LoVo (cell line): Measurements from ENCODE around the gene BMPR1A.
"Not testable (repeated sequence)": the region's sequence is repeated elsewhere in the genome, so short reads cannot be mapped to it uniquely, and the experiment has no call there.

Experiments
- DNase-seq: peaks from one replicate; pipeline ENCODE4 v3.0.0-alpha.2; 2016; ENCODE audit warnings: low spot score

The BMPR1A gene

DNA sequence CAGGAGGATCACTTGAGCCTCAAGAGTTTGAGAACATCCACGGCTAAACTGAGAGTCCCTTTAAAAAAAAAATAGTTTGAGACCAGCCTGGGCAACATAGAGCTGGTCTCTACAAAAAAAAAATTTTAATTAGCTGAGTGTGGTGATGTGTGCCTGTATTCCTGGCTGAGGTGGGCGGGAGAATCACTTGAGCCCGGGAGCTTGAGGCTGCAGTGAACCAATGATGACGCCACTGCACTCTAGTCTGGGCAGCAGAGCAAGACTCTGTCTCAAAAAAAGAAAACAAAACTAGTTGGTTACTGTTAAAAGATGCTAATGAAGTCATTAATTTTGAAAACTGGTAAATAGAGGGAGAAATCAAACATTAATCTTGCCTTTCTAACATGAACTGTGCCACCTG, 124.6 kb downstream of the BMPR1A start:
- no peak for DNase-seq

GRCh38 chr10:86888585-86889381, 132.4 kb downstream of the BMPR1A start:
- no peak for DNase-seq

GRCh38 chr10:86889997-86890396, 133.6 kb downstream of the BMPR1A start:
- DNase-seq, result no peak

DNA sequence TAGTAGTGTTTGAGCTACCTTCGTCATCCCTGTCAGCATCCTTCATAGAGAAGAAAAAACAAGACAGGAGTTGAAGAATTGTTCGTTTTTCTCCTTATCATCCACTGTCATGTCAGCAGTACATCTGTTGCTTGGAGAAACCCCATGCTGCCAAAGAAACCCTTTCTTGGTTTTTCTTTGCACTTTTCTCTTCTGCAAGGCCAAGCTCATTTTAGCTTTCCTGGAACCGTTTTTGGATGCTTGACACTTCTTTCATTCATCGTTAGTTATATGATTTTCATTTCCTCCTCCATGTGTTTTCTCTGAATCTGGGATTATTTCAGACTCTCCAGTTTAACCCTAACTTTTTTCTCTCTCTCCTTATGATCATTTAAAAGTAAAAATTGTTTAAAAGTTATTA, 142.1 kb downstream of the BMPR1A start:
- no peak for DNase-seq

GRCh38 chr10:86899132-86899531, 142.7 kb downstream of the BMPR1A start:
- no peak for DNase-seq

- peak; percentile 31 for DNase-seq
Measured at GRCh38 chr10:86899670-86900276, 143.4 kb downstream of the BMPR1A start.

DNA sequence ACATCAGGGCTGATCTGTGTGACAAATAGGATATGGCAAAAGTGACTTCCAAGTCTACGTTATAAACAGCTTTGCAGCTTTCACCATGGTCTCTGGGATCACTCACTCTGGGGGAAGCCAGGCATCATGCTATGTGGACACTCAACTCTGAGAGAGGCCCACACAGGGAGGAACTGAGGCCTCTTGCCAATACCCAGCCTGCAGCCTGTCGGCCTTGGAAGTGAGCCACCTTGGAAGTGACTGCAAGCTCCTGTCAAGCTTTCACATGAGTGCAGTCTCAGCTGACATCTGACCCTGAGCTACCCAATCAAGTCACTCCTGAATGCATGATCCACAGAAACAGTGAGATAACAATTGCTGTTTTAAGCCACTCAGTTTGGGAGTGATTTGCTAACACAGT, 144.5 kb downstream of the BMPR1A start:
- DNase-seq, result no peak

GRCh38 chr10:86904600-86904999, 148.2 kb downstream of the BMPR1A start:
- no peak for DNase-seq

- DNase-seq, result no peak
Measured at GRCh38 chr10:86905429-86905828, 149.0 kb downstream of the BMPR1A start.

- DNase-seq, result no peak
Measured at GRCh38 chr10:86914734-86915133, 158.3 kb downstream of the BMPR1A start.

DNA sequence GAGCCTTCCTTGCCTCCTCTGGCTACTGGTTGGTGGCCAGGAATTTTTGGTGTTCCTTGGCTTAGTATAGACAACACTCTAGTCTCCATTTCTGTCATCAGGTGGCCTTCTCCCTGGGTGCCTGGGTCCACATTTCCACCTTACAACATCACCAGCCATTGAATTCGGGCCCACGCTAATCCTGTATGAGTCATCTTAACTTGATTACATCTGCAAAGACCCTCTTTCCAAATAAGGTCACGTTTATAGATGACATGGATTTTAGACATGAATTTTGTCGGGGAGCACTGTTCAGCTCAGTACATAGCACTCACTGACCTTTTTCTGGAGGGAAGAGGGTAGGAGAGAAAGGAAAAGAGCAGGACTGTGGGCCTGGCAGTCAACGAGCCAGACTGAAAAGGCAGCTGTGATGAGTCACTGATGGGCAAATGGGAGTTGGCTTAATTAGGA, 161.6 kb downstream of the BMPR1A start:
- no peak for DNase-seq

DNA sequence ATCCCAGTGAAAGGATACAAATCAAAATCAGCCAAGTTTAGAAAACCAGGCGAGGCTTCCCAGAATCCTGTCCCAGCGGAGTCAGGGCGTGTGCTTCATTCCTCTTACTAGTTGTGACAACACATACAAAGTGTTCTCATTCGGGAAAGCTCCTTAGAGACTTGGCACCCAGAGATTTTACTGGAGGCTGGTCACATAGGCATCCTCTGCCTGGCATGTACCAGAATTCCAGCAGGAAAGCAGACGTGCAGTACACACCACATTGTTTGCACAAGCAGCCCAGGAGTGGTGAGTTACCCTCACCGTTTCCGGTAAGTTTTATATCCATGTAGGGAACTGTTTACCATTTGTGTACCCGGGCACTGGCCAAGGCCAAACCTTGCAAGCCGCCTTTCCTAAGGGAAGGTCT, 166.1 kb downstream of the BMPR1A start:
- no peak for DNase-seq

DNA sequence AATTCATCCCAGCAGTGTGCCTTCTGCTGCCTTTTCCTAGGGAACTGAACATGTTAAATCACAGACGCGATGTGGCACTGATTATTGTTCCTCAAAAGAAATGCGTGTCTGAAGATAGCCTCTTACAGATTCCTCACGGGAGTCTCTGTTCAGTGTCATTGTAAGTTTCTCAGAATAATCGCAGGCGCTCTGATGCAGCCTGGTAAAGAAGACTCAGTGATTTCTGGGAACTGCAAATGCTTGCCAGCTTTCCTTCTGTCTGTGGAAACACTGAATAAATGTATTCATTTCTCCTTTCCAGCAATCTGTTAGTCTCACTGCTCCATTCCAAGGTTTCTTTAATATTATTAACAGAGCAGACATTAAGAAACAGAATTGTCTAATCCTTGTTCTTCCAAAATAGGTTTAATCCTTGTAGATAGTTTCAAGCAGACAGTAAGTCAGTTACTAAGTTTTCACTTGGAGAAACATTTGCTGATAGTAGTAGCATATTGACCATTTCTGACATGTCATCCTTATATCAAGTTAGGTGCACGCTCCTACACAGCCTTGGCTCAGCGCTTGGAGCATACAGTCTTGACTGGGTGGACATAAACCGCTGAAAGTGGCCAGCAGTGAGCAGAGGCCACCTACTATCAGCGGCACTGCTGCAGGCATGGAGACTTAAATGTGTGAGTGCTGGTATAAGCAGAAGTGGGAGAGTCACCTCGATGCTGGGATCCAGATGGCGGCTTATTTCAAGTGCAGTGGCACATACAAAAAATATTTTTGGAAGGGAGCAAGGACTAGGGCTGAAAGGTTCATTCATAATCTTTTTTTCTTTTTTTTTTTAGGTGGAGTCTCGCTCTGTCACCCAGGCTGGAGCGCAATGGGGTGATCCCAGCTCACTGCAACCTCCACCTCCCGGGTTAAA, 173.3 kb downstream of the BMPR1A start:
- no peak for DNase-seq

GRCh38 chr10:86931872-86932271, 175.5 kb downstream of the BMPR1A start:
- no peak for DNase-seq

GRCh38 chr10:86932674-86933073, 176.3 kb downstream of the BMPR1A start:
- no peak for DNase-seq

DNA sequence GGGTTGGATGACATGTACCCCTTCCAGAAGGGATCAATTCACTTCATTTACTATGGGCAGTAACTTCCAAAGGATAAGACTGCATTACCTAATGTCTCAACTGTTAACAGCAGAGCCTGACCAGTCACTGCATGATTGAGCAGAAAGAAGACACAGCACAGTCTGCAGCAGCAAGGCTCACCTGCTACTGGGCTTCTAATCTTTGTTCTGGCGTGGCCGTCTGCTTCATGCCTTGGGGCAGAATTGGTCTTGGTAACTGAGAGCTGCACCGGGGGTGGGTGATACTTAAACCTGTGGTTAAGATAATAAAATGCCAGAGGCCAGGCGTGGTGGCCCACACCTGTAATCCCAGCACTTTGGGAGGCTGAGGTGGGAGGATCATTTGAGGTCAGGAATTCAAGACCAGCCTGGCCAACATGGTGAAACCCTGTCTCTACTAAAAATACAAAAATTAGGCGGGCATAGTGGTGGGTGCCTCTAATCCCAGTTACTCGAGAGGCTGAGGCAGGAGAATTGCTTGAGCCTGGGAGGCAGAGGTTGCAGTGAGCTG, 177.8 kb downstream of the BMPR1A start:
- DNase-seq, result not testable (repeated sequence)

DNA sequence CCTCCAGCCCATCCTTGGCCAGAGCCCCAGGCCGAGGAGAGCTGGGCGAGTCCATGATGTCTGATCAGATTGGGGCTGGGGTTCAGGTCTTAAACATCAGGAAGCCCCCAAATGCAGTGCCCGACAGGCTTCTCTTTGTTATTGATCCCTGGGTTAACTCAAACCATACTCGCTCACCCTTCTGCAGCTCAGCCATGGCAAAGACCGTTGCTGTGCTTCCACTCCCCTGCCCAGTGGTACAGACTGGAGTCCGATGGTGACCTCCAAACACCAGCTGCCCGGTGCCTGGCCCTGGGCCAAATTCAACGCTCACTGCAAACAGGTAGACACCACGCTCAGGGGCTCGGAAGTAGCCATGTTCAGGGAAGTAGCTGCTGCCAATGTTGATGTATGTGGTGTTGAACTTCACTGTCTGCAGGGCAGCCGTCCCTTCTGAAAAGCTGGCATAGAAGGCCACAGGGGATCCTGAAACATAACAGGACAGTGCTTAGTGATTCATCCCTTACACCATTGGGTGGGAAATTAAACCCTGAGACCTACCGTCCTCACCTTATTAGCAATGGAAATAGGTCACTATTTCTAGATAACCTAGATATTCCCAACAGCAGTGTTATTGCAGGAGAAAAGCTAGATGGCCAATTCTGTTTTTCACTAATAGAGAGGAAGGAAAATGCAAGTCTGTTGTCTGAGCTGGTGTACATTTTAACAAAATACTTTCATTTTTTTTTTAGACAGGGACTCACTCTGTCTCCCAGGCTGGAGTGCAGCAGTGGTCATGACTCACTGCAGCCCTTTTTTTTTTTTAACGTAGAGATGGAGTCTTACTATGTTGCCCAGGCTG, 180.5 kb downstream of the BMPR1A start:
- no peak for DNase-seq

DNA sequence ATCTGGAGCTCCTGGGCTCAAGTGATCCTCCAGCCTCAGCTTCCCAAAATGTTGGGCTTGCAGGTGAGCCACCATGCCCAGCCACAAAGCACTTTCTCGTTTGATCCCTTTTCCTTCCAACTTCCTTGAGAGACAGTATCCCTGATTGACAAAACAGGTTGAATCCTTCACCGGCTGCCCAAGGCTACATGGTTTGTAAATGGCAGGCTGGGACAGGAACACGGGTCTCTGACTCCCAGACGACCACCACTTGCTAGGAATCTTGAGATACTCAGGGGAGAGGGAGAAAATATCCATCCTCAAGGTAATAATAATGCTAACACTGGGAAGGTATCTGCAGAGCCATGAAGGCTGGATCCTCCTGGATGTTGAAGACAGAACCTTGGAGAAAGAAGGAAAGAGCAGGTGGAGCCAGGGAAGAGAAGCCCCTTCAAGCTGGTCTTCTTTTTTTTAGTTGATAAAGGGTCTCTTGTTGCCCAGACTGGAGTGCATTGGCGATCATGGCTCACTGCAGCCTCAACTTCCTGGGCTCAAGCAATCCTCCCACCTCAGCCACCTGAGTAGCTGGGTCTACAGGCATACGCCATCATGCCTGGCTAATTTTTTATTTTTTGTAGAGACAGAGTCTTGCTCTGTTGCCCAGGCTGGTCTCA, 181.2 kb downstream of the BMPR1A start:
- no peak for DNase-seq

DNA sequence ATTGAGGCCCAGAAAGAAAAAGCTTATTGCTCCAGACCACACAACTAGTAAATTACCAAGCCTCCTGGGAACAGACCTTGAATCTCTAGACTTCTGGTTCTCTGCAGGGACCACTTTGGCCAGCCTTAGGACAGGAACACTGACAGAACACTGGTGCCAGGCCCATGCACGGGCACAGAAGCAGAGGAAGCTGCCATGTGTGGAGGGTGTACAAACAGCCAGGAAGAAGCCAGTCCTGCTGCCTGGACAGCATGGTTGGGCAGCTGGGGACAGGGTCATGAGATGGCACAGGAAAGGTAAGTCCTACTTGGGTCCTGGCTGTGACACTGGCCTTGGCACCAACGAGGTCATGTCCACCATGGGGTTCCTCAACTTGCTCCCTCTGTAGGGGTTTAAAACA, 181.8 kb downstream of the BMPR1A start:
- no peak for DNase-seq

GRCh38 chr10:86940076-86940475, 183.7 kb downstream of the BMPR1A start:
- DNase-seq, result not testable (repeated sequence)

DNA sequence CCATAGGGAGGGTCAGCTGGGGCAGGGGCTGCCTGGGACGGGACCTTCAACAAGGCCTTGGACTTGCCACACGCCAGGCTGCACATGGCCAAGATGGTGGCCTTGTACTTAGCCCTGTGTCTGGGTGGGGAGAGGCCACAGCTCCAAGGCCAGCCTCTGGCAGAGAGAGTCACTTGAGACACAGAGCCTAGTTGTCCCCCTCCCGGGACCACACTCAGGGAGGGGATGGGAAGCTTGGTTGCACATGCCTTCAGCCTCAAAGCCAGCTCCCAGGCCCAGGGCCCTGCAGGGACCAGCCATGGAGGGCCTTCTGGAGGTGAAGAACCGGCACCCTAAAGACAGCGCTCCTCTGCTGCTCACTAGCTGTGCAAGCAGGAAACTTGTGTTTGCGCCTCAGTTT, 184.3 kb downstream of the BMPR1A start:
- DNase-seq, result no peak
